Measurements from ENCODE around the gene EXOC2.

Gene EXOC2

DNA sequence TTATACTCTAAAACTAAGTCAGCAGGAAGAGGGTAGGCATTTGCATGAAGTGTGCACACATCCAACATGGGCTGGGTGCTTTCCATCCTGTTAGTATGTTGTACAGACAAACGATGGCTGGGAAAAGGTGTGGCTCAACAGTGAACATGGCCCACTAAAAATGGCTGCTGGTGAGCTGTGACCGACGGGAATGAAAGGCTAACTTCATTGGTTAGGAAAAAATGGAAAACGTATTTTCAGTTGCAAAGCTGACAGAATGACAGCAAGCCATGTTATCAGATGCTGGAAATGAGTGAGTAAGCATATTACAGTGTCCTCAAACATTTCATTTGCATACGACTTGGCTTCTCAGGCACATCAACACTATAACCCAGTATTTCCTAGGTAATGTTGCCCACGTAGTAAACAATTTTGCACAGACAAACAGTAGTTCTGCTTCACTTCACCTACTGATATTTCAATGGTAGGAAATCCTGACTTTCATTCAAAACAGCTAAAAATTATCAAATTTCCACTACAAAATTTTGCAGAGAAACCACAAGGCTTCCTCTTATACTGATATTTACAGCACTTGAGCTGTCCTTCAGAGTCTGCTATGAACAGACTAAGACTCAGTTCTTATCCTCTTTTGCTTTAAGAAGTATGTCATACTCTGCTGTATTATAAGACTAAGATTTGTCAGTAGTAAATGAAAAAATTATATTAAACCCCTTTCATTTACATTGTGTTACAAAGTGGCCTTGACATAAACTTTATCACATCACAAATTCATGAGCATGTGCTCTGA is 202.5 kb downstream of the EXOC2 start:
- no peak for DNase-seq

DNA sequence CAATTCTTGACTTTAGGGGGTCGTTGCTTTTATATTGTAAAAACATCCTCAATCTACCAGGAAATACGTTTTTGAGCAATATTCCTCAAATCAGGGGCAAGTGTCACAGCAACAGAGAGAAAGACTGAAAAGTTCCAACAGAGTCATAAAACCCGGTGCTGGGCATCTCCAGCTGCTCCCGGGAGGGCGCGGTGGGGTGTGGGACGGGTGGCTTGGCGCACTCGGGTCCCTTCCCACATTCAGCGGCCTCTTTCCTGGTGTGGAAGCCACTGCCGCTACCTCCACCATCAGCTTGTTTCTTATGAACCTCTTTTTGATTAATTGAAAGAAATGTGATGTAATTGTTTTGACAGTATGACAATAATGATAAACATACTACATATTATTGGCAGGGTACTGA is 203.2 kb downstream of the EXOC2 start:
- no peak for DNase-seq

DNA sequence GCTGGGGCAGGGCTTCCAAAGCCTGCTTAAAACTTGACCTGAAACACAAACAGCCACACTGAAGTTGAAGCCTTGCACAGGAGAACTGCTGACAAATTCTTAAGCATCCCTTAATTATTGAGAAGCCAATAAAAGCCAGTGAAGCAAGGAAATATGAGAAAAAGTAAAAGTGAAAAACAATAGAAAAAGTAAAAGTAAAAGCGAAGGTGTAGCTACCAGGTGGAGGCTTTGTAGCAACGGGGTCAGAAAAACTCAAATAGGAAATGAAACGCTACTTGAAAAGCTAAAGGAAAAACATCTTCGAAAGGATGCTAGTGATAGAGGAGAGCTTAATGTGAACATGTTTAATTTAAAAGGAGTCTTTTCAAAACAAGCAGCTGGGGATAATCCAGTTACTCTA is 203.9 kb downstream of the EXOC2 start:
- DNase-seq: no peak

DNA sequence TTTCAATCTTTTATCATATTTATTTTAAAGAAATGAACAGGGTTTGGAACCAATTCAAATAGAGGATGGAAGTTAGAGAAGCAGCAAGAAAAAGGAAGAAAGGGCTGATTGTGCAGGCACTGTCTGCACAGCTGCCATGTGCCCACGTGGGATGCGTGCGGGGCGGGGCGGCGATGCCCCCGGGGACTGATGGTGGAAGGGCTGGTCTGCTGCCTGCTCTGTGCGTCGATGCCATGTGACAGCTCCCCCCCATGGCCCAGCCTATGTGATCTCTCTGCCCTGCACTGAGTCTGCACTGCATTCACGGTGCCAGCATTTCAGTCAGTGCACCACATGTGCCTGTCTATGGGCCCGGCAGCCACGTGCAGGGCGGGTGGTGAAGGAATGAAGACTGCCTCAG is 205.0 kb downstream of the EXOC2 start:
- DNase-seq: no peak

DNA sequence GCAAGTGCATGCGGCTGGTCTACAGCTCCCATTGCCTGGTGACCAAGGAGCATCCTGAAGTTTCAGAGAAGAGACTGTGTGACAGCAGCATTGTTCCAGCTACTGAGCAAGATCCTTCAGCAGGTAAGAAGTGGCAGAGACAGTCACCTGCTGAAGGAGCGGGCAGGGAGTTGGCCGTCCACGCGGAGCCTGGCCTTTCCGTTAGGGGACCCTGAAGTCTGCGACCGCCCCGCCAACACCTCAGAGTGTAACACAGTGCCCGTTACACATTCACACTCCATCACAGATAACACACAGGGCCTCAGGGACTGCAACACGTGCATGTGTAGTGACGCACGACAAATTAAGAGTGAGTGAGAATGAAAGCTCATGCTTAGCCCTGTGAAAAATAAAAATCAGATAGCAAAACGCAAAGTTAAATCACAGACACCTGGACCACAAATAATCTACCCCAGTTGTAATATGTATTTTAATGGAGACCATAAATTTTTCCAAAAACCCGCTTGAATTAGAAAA is 207.2 kb downstream of the EXOC2 start:
- DNase-seq: no peak

DNA sequence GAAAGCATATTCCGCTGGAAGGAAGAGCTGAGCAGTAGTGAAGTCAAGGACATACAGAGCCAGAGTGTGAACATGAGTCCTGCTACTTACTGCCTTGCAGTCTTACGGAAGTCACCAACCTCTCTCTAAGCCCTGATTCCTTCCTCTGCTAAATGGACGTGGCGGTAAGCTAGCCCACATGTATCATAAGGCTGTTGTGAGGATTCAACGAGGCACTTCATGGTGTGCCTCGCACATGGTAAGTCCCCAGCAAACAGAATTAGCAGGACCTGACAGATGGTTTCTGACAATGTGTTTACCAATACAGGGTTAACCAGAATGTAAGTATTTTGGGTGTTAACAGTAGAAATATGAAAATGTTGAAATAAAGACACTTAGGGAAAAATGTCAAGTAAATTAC is 208.2 kb downstream of the EXOC2 start:
- DNase-seq: no peak

DNA sequence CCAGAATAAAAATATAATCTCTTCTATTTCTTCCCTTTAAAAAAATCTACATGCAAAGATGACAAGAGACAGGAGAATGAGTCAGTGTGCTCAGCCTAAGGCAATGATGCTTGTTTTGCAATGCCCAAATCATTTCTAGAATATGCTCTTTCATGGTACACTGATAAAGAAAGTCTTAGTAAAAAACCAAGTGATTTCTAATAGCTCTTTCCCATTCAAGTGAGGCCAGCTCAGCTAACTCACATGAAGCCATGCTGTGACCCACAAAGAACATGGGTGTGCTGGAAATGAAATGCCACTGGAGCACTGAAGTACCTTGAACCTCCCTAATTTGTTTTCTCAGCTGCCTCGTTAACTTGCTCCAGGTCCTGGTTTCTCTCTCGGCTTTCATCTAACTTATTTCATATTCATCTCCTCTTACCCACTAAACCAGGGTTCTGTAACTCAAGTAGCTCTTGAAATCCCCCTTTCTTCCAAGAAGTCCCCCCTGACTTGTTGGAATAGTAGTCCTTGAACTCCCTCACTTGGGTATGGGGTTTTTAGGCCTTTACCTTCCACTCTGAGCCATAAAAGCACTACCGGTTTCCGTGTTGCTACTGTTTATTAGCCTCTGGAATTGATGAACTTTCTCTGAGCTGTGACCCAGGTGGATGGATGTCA is 208.7 kb downstream of the EXOC2 start:
- no peak for DNase-seq

DNA sequence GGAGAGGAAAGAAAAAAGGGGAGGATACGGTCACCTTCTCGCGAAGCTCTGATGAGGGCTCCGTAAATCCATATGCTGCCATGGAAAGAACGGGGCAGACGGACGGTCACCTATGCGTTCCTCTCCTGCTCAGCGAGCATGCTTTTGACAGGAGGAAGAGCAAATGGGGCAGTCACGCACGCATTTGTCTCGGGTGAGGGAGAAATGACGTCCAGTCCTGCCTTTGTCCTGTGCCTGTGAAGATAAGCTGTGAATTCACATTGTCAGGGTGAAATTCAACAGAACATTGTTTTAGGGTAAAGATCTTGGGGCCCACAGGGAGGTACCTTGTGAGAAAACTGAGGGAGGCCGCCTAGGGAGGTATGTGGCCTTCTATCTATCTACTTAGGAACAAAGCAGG is 217.6 kb downstream of the EXOC2 start:
- no peak for DNase-seq

DNA sequence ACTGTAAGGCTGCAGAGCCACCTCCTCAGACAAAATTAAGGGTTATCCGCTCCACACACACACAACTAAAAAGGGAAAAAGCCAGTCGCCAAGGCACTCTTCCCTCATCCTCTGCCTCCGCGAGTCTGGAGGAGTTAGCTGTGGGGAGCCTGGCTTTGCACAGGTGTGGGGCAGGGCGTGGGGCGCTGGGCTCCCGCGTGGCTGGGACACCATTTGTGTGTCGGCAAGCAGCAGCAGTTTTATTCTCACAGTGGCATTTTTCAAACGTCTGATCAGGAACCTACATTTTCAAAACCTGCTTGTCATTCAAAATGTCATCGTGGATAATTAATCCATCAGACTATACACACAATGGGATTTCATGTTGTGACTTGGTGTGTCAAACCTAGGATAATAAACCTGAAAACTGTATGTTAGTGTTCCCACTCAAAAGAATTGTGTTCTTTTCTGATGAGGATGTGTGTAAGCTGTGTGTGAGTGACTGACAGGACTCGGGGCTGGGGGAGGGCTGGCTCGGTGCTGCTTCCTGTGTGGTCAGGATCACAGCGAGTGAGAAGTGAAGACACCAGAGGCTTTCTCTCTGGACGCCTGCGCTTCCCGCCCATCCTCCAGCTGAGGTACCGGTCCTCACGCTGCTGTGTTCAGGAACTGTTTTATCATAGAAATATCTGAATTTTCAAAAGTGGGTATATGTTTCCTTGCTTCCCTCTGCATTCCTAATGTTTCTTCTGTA is 218.3 kb downstream of the EXOC2 start:
- peak; percentile 70 for DNase-seq

DNA sequence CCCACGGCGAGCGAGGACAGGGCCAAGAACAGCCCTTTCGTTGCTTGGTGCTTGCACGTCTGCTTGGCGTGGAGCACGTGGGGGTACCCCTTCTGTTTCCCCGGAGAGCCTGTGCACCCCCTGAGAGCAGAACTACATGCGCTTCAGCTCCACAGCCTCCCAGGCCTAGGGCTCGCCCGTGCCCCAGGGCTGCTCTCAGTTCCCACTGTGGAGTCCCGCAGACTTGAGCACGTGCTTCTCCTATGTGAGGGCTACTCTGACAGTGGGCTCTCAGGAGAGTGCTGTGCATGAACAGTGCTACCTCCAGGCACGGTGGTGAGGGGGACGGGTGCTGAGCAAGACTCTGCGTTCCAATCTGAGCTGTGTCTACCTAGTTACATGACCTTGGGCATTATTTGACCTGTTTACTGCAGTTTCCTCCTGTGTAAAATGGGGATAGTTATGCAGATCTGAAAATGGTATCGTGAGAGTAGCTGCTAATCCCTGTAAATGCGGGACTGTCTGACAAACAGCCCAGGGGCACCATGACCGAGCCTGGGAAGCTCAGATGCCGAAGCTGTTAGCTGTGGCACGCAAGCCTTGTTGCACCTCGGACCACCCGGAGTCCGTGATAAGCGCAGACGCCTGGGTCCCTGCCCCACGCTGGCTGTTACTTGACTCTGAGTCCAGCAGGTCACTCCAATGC is 219.0 kb downstream of the EXOC2 start:
- DNase-seq: no peak

DNA sequence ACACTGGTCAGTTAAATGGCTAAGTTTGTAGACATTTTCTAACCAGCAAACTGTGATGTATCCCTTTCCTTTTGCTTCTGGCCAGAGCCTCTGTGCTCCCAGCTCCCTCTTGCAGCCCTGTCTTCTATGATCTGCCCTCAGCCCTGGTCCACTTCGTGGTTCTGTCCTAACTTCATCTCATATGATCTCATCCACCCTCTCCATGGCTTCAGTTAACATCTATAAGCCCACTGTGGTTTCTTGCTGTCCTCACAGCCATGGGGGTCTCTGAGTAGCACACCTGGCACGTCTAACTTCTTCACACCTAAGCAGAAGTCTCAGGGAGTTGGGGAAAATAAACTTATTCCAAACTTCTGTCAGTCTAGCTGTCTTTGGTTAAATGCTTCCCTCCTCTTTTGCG is 219.6 kb downstream of the EXOC2 start:
- DNase-seq: no peak

DNA sequence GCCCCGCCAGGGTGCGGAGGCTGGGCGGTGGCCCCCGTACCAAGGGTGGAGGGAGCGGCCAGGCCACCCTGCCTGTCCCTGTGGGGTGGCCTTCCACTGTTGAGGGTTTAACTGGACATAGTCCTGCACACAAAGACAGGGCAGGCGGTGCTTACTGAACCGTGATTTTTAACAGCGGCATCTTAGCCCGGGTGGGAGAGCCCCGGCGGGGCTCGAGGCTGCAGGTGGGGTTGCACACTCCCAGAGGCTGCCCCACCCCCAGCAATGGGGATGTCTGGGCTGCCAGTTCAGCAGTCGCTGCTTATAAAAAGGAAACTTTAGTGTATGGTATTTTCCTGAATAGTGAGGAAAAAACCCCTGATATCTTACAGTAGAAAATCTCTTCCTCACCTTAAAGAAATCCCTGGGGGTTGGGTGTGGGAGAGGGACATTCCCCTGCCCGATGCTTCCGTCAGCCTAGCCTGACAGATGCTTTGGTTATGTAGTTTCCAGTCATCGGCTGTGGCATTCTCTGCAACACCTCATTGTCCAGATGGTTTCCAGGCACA is 222.0 kb downstream of the EXOC2 start:
- no peak for DNase-seq

DNA sequence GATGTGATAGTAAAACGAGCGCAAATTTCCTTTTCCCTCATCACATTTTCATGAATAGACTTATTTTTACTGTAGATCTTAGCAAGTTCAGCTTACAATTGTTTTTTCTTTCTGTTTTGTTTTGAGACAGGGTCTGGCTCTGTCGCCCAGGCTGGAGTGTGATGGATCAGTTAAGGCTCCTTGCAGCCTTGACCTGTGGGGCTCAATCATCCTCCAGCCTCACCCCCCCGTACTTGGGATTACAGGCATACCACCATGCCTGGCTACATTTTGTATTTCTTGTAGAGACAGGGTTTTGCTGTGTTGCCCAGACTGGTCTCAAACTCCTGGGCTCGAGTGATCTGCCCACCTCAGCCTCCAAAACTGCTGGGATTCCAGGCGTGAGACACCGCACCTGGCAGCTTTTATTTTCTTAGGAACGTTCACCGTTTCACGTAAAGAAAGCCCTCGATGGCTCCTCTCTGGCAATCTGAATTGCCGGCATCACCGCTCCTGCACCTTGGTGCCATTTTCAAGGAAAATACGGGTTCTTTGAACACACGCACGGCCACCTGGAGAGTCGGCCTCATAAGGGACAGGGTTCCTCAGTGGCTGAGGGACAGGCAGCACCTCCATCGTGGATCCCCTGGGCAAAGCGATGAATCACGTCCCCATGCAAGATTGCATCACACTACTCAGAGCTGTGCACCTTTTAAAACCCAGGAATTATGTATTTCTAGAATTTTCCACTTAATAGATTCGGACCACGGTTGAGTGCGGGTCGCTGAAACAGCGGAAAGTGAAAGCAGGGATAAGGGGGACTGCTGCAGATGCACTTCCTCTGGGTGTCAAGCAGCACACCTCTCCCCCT is 222.7 kb downstream of the EXOC2 start:
- no peak for DNase-seq

DNA sequence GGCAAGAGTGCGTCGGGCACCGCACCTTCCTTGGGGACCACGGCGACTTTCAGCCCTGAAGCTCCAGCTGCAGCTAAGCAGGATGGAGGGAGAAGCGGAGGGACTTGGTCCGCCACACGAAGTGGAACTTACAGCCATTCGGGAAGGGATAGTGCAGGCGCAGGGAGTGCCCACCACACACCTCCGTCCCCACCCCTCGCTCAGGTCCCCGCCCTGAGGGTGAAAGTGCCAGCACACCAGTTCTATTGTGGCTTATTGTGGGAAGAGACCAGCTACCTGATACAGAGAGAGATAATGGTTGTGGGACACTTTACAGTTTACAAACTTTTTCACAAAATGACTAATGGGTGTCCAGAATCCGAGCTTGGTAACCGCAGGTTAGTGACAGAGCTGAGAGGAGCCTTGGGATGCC is 225.3 kb downstream of the EXOC2 start:
- no peak for DNase-seq

DNA sequence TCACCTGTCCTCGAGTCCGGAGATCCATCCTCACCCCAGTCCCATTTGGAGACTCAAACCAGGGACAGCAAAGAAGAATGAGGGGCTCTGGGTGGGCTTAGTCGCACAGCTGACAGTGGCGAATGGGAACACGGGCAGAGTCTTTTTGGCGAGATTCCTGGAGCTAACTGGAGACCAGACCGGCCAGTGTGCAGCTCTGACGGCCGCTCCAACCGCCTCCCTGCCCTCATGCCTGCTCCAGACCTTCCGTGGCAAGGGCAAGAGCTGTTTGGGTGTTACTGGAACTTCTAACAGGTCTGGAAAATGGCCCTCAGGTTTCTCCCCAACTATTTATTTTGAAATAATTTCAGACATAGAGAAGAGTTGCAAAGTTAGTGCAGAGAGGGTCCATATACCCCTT is 225.8 kb downstream of the EXOC2 start:
- no peak for DNase-seq

DNA sequence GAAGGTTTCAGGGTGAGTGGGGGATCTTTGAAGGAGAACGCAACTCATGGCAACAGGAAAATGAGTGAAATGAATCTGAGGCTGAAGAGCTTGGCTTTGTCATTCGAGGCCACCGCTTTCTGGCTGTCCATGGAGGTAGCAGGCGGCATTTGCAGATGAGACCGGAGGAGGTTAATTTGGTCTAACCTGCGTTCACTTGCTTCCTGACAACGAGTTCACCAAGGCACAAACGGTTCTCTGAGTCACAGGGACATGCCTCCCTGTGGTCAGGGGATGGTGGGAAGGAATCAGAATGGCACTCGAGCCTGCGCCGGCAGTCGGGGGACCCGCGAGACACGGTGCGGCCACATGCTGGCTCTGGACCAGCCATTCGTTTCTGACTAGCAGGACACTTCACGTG is 226.4 kb downstream of the EXOC2 start:
- no peak for DNase-seq

DNA sequence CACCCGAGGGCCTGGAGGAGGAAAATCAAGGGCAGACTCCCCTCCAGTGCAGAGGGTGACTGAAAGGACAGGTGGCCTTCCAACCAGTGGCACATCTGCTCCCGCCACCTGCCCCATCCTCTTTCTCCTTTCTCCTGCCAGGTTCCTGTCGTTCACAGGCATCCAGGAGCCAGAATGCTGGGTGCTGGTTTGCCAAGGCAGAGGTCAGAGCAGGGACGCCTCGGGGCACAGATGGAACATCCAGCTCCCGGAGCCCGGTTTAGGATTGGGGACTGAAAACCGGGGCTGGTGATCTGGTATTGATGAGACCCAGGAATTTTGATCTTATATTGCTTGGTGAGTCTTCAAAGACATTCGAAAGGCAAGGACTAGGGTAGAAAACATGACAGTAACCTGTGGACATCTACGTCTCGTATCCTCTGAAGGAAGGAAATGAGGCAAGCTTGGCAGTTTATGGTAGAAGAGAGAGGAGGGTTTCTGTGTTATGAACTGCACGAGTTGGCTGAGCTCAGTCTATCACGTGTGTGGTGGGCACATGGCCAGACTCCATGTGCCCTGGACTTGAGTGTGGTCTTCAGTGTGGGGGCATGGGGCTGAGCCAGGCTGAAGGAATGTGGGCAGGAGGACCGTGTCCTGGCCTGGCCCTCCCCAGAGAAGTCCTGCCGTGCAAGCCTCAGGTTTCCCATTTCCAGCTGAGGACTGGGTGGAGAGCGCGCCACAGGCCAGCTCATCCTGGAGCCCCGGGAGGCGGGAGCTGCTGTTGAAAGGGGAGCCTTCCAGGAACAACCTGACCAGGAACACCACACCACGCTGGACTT is 227.2 kb downstream of the EXOC2 start:
- no peak for DNase-seq

DNA sequence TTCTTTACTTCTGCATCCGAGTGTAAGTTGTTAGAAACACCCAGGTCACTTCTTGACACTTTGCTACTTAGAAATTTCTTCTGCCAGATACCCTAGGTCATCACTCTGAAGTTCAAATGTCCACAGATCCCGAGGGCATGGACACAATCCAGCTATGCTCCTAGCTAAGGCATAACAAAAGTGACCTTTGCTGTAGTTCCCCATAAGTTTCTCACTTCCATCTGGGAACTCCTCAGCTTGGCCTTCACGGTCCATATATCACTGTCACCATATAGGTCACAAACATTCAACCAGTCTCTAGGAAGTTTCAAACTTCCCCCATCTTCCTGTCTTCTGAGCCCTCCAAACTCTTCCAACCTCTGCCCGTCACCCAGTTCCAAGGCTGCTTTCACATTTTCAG is 236.1 kb downstream of the EXOC2 start:
- DNase-seq: no peak

DNA sequence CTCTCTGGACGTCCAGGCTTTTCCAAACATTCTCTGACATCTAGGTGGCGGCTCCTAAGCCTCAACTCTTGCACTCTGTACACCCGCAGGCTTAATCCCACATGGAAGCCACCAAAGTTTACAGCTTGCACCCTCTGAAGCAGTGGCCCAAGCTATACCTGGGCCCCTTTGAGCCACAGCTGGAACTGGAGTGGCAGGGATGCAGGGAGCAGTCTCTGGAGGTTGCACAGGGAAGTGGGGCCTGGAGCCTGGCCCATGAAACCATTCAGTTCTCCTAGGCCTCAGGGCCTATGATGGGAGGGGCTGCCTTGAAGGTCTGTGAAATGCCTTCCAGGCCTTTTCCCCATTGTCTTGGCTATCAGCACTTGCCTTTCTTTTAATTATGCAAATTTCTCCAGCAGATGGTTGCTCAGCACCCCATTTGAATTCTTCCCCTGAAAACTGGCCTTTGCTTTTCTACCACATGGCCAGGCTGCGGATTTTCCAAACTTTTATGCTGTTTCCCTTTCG is 236.5 kb downstream of the EXOC2 start:
- no peak for DNase-seq

DNA sequence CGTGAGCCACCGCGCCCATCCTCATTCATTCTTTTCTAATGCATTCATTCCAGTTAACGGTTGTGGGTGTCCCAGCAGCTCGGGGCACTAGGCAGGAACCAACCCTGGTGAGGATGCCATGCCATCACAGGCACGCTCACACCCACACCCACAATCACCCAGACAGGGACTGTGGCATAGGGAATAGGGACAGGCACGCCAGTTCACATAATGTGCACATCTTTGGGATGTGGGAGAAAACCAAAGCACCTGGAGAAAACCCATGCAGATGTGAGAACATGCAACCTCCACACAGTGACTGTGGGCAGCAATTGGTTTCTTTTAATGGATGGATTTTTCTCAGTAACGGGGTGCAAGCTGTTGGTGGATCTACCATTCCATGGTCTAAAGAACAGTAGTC is 237.1 kb downstream of the EXOC2 start:
- no peak for DNase-seq

Measured in GDM1 (cell line).